ENCODE results near the gene PEX26. TPM values are rescaled to one million over a fixed set of nuclear protein-coding genes. Genes with fewer than 3 reads are reported as not detected.
"Not testable (repeated sequence)": the region's sequence is repeated elsewhere in the genome, so short reads cannot be mapped to it uniquely, and the experiment has no call there.

Gene PEX26
- total RNA-seq, 1 experiment from 2014 or later = 14.6 TPM

GRCh38 chr22:18119409-18120110, 41.8 kb downstream of the PEX26 start:
- peak; percentile 73 for DNase-seq (ENCODE audit: low read depth)

- DNase-seq (ENCODE audit: low read depth) = no peak
These were observed 43.1 kb downstream of the PEX26 start for GRCh38 chr22:18120857-18121256.

- DNase-seq (ENCODE audit: low read depth) = no peak
These were observed 43.7 kb downstream of the PEX26 start for GRCh38 chr22:18121506-18121905.

GRCh38 chr22:18121954-18122554, 44.3 kb downstream of the PEX26 start:
- DNase-seq (ENCODE audit: low read depth) = no peak

GRCh38 chr22:18123476-18124025, 45.8 kb downstream of the PEX26 start:
- DNase-seq (ENCODE audit: low read depth) = not testable (repeated sequence)

GRCh38 chr22:18126606-18127005, 48.8 kb downstream of the PEX26 start:
- DNase-seq (ENCODE audit: low read depth) = no peak

- DNase-seq (ENCODE audit: low read depth) = no peak
These were observed 52.2 kb downstream of the PEX26 start for GRCh38 chr22:18130018-18130417.

GRCh38 chr22:18130699-18131429, 53.1 kb downstream of the PEX26 start:
- DNase-seq (ENCODE audit: low read depth) = no peak

- no peak for DNase-seq (ENCODE audit: low read depth)
These were observed 55.7 kb downstream of the PEX26 start for GRCh38 chr22:18133452-18133851.

- DNase-seq (ENCODE audit: low read depth) = no peak
These were observed 59.0 kb downstream of the PEX26 start for GRCh38 chr22:18136563-18137320.

GRCh38 chr22:18141004-18141403, 63.2 kb downstream of the PEX26 start:
- DNase-seq (ENCODE audit: low read depth) = not testable (repeated sequence)

- no peak for DNase-seq (ENCODE audit: low read depth)
These were observed 66.3 kb downstream of the PEX26 start for GRCh38 chr22:18144105-18144504.

GRCh38 chr22:18145676-18146388, 68.0 kb downstream of the PEX26 start:
- no peak for DNase-seq (ENCODE audit: low read depth)

GRCh38 chr22:18146389-18146753, 68.6 kb downstream of the PEX26 start:
- DNase-seq (ENCODE audit: low read depth) = no peak

GRCh38 chr22:18147791-18148190, 70.0 kb downstream of the PEX26 start:
- DNase-seq (ENCODE audit: low read depth) = no peak

GRCh38 chr22:18148293-18148965, 70.6 kb downstream of the PEX26 start:
- DNase-seq (ENCODE audit: low read depth) = no peak

- peak; percentile 14 for DNase-seq (ENCODE audit: low read depth)
These were observed 74.7 kb downstream of the PEX26 start for GRCh38 chr22:18152519-18152918.

- DNase-seq (ENCODE audit: low read depth) = peak; percentile 36
These were observed 77.1 kb downstream of the PEX26 start for GRCh38 chr22:18154821-18155390.
